Activated naive CD4-positive, alpha-beta T cell treated with anti-CD3 and anti-CD28 coated beads, Interleukin-2, amount 50 U/mL, for 72 hours (primary cell): ENCODE measurements around the gene RICTOR. TPM values are rescaled to one million over a fixed set of nuclear protein-coding genes. Genes with fewer than 3 reads are reported as not detected.
A peak's percentile ranks its signal among the peaks of the same experiment; 100 is the strongest.

ENCODE experiments used
- ATAC-seq, 2 donors: fragments of 150-1000 bp; cut with Tn5 transposase; 2 replicates each; pipeline ENCODE4 v1.10.0; 2021; ENCODE audit warnings: mild to moderate bottlenecking in 2 of 2, moderate library complexity in 2 of 2
- DNase-seq, 2 donors: peaks; one replicate each; pipeline ENCODE4 v3.0.0; 2021 to 2022; ENCODE audit warnings: low spot score in 2 of 2
- H3K27ac Mint-ChIP-seq, 2 donors: one replicate each; pipeline ENCODE4 v1.8.0; 2022; ENCODE audit warnings: mild to moderate bottlenecking in 2 of 2, mixed read lengths in 2 of 2
- H3K36me3 Mint-ChIP-seq, 2 donors: one replicate each; pipeline ENCODE4 v1.8.0; 2022; ENCODE audit warnings: mixed read lengths in 2 of 2
- H3K9me3 Mint-ChIP-seq, 2 donors: one replicate each; pipeline ENCODE4 v1.8.0; 2022; ENCODE audit warnings: mixed read lengths in 2 of 2
- total RNA-seq, 2 donors: library from RNA; stranded (reverse); gene quantifications; one replicate each; pipeline ENCODE4 v1.2.3, GENCODE V29; 2022

The RICTOR gene
- total RNA-seq: 10 to 100 TPM; 32.8 to 50.2 TPM

DNA sequence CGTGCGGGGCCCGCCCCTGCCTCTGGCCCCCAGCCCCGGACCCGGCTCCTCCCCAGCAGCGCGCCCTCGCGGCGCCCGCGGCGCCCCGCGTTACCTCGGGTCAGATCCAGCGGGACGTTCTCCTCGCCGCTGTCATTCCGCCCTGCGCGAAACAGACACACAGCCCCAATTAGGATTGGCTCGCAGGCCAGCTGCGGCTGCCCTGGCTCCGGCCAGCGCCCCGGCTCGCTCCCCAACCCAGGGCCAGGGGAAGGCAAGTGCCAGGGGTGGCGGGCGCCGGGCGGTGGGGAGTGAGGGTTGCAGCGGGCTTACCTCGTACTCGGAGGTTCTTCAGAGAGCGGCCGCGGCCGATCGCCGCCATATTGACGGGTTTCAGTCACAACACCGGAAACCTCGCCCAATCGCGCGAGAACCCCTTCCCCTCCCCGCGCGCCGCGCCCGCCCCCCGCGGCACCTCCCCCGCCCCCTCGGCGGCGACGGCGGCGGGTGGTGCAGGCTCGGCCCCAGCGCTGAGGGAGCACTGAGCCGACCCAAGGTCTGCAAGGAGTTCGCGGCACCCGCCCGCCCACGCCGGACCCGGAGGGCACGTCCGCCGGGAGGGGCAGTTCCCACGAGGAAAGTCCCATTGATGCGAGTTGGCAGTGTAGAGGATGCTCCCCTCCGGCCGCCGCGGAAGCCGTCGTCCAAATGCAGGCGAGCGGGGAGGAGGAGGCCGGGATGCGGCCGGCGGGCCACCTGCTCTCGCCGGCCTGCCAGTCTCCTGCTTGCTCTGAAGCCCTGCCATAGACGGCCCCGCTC lies at the start of gene RICTOR:
RICTOR (minus strand) TSS at position 383 of the 798 bp plus-strand sequence; CDS start at position 361, 22 bp downstream.
- no peaks in the 10 kb centered on the region for H3K9me3 Mint-ChIP-seq
- ATAC-seq: peak; percentile 82 to 90
- peak; percentile 93 to 94 for DNase-seq
- H3K36me3 Mint-ChIP-seq: peaks cover 0 to 14% of the 10 kb centered on the region in 2 donors
- peak within 1 kb of the TSS; percentile 92 to 97 for H3K27ac Mint-ChIP-seq

DNA sequence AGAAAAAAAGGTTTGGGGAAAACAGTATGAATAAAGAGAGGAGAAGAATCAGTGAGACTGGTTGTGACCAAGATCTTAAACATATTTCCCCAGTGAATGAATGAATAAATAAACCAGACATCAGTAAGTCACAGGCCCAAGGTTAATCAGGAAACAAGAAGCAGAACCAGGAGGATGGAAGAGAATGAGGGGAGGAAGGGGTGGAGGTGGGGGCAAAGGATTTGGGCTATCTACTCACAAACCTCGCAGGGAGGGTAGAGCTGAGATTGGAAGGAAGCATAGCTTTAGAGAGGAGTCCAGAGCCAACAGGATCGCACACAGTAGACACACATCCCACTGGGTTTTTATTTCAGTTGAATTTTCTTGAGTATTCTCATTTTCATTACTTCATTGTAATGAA lies 47.7 kb upstream of the RICTOR start:
- peaks cover 0 to 37% of the 10 kb centered on the region in 2 donors for H3K36me3 Mint-ChIP-seq
- H3K27ac Mint-ChIP-seq: peak overlapping the region; percentile 63

DNA sequence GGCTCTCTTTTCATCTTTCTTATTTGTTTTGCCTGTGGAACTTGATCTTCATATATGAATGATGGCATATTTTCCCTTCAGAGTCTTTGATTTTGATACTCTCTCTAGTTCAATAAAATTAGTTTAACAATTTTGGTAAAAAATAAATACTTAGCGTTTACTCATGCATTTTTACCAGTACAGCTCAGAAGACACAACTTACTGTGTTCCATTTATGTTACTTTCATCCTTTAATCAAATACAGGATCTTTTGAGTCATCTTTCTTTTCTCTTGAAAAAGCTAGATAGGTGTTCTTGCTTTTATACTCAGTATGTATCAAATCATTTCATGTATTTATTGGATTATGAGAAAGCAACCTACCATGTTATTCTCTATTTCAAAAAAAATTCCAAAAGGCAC lies 47.1 kb upstream of the RICTOR start:
- Mint-ChIP-seq H3K36me3 (peaks cover under 1 to 43% of the 10 kb centered on the region in 2 donors), H3K9me3 (no peaks in the 10 kb centered on the region), H3K27ac (peak overlapping the region; percentile 29 to 63)
- ATAC-seq: peak in 1 of 2 donors; percentile 24
- no peak for DNase-seq

More for the DNA sequence above, 47.7 kb upstream of the RICTOR start:
- ATAC-seq (no peak), DNase-seq (no peak)
- H3K9me3 Mint-ChIP-seq: no peaks in the 10 kb centered on the region

GRCh38 chr5:39120052-39120420 lies 45.8 kb upstream of the RICTOR start:
- ATAC-seq: no peak
- DNase-seq: no peak
- H3K27ac Mint-ChIP-seq: no peak overlapping the region
- peaks cover 7 to 44% of the 10 kb centered on the region in 2 donors for H3K36me3 Mint-ChIP-seq
- H3K9me3 Mint-ChIP-seq: no peaks in the 10 kb centered on the region

DNA sequence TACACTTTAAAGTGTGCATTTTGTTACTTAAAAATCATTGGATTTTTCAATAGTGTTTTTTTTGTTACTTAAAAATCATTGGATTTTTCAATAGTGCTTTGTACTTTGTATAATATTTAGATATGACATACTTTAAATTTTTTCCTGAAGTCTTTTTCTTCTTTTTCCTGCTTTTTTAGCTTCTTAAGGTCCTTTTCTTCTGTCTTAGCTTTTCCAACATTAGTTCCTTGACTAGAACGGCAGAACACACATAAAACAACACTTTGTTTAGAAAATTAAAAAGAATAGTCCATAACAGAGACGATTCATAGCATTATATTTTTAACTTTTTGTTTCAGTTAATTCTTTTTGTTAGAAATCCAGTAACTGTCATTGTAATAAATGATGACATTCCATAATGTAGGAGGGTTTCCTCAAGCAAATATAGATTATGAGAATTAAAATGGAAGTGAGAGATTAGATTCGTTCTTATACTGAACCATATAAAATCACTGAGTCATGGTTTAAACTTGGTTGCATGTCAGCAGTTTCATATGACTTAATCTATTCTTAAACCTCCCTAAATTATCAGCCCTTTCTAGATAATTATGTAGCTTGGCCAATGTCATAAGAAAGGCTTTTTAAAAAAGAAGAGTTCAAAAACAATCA lies 45.3 kb upstream of the RICTOR start:
- no peak overlapping the region for H3K27ac Mint-ChIP-seq
- ATAC-seq (no peak), DNase-seq (no peak)
- H3K9me3 Mint-ChIP-seq: no peaks in the 10 kb centered on the region
- H3K36me3 Mint-ChIP-seq: peaks cover 9 to 49% of the 10 kb centered on the region in 2 donors

DNA sequence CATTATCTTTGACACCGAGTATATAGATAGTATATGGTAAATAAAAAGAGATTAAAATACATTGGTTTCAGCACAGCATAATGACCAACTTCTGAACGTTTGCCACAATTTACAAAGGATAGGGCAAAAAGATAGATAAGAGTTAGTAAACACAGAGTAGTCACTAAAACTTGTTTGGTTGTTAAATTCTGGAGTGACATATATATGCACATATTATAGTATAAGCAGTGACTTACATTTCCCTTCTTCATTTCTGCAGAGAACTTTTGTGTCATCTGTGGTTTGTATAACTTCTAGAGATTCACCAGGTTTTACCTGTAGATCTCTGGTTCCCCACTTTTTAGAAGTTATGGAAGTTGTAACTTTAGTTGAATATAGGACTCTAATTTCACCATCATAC lies 44.4 kb upstream of the RICTOR start:
- no peaks in the 10 kb centered on the region for H3K9me3 Mint-ChIP-seq
- H3K36me3 Mint-ChIP-seq: peaks cover 12 to 55% of the 10 kb centered on the region in 2 donors
- no peak overlapping the region for H3K27ac Mint-ChIP-seq
- no peak for ATAC-seq
- DNase-seq: no peak

DNA sequence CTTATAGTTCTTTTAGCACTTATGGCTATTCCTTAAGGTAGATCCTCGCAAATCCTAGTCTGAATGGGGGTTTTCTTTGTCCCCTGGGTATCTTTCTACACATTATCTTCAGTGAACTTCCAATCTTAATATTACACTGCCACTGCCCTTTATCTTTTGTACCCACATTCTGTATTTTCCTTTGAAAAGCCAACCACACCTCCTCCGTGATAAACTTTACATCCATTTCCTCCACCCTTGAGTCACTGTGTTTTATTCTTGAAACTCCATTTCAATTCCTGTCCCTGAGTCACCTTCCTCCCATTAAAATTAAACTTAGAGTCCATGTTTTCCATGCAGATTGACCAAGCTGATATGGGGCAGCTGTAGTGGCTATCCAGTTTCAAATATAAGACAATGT lies 43.2 kb upstream of the RICTOR start:
- H3K36me3 Mint-ChIP-seq: peaks cover 12 to 48% of the 10 kb centered on the region in 2 donors
- no peak for DNase-seq
- peak in 1 of 2 donors; percentile 33 for ATAC-seq
- H3K27ac Mint-ChIP-seq: peak overlapping the region; percentile 32 to 33
- no peaks in the 10 kb centered on the region for H3K9me3 Mint-ChIP-seq

GRCh38 chr5:39116344-39117170 lies 42.4 kb upstream of the RICTOR start:
- Mint-ChIP-seq H3K36me3 (peaks cover 12 to 39% of the 10 kb centered on the region in 2 donors), H3K27ac (peak overlapping the region; percentile 46 to 69), H3K9me3 (no peaks in the 10 kb centered on the region)
- ATAC-seq (no peak), DNase-seq (no peak)

- H3K36me3 Mint-ChIP-seq: peaks cover 12 to 39% of the 10 kb centered on the region in 2 donors
- DNase-seq (no peak), ATAC-seq (no peak)
- H3K9me3 Mint-ChIP-seq: no peaks in the 10 kb centered on the region
- H3K27ac Mint-ChIP-seq: peak overlapping the region; percentile 46 to 69
These were observed 41.6 kb upstream of the RICTOR start for GRCh38 chr5:39115644-39116343.

DNA sequence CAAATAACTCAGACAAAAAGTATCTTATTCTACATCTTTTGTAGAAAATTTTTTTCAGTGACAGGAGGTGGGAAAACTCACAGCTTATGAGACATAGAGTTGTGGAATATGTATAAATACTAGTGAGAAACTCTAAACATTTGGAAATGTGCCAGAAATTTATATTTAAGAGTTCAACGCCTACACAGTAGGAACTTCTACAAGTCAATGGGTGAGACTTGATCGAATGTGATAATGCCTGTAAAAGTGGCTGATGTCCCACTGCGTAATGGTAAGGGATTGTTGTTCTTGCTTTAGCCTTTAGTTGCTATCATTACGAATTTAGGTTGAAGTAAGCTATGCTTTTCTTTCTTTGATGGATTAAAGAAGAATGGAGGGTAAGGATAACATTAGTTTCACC lies 40.0 kb upstream of the RICTOR start:
- peaks cover 12 to 39% of the 10 kb centered on the region in 2 donors for H3K36me3 Mint-ChIP-seq
- no peak for DNase-seq
- no peak overlapping the region for H3K27ac Mint-ChIP-seq
- no peaks in the 10 kb centered on the region for H3K9me3 Mint-ChIP-seq
- no peak for ATAC-seq

DNA sequence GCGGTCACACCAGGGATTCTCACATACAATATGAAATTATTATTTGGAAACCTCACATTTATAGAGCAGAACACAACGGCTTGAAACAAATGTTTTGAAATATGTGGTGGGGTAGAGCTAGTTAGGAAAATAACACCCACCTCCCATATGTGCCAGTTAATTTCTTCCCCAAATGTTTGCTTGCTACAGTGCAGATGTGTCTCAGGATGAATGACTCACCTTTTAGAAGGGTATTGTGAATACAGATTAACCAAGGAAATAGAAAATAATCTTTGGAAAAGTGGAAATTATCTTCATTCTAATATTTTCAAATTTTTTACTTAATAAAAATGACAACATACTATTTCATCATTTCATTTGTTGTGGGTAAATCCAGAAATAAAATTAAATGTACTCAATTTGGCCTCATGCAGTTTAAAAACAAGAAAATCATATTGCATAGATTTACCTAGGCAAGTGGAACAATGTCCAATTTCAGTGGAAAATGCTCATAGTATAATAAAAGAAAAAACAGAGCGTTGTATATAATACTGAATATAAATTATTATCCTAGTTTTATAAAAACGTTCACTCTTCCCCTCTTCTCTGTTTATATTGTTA lies 39.3 kb upstream of the RICTOR start:
- Mint-ChIP-seq H3K27ac (no peak overlapping the region), H3K9me3 (no peaks in the 10 kb centered on the region), H3K36me3 (peaks cover 12 to 38% of the 10 kb centered on the region in 2 donors)
- no peak for DNase-seq
- ATAC-seq: no peak

GRCh38 chr5:39109606-39110005 lies 35.4 kb upstream of the RICTOR start:
- Mint-ChIP-seq H3K27ac (peak overlapping the region in 1 of 2 donors; percentile 1), H3K36me3 (peaks cover 5 to 7% of the 10 kb centered on the region in 2 donors), H3K9me3 (no peaks in the 10 kb centered on the region)
- ATAC-seq (no peak), DNase-seq (no peak)

GRCh38 chr5:39108987-39109386 lies 34.8 kb upstream of the RICTOR start:
- DNase-seq (no peak), ATAC-seq (no peak)
- Mint-ChIP-seq H3K36me3 (peaks cover under 1 to 7% of the 10 kb centered on the region in 2 donors), H3K9me3 (no peaks in the 10 kb centered on the region), H3K27ac (no peak overlapping the region)

GRCh38 chr5:39107350-39107749 lies 33.2 kb upstream of the RICTOR start:
- DNase-seq: no peak

GRCh38 chr5:39106322-39106721 lies 32.1 kb upstream of the RICTOR start:
- peaks cover 11 to 12% of the 10 kb centered on the region in 2 donors for H3K36me3 Mint-ChIP-seq
- peak overlapping the region in 1 of 2 donors; percentile 18 for H3K27ac Mint-ChIP-seq
- DNase-seq (no peak), ATAC-seq (no peak)
- H3K9me3 Mint-ChIP-seq: peaks cover 0 to 5% of the 10 kb centered on the region in 2 donors

More at GRCh38 chr5:39107350-39107749, 33.2 kb upstream of the RICTOR start:
- no peak overlapping the region for H3K27ac Mint-ChIP-seq
- H3K36me3 Mint-ChIP-seq: peaks cover 11 to 12% of the 10 kb centered on the region in 2 donors
- ATAC-seq: no peak
- peaks cover 0 to 5% of the 10 kb centered on the region in 2 donors for H3K9me3 Mint-ChIP-seq

DNA sequence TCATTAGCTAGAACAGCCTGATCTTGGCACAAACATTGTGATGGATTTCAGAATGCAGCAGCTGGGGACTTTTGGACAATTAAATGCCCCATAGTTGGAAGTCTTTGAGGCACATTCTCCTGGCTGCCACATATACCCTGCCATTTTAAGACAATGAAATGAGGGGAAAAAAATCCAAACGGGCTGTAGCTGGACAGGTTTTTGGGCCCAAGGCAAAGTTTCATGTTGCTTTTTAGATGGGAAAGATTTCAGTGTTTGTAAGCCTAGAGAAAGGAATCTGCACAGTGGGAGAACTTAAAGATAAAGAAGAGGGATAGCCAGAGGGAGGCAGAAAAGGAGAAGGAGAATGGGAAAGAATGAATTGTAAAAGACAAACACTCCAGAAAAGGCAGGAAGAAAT lies 30.0 kb upstream of the RICTOR start:
- H3K9me3 Mint-ChIP-seq: peaks cover 0 to 5% of the 10 kb centered on the region in 2 donors
- no peak for DNase-seq
- ATAC-seq: no peak
- peak overlapping the region; percentile 17 to 27 for H3K27ac Mint-ChIP-seq
- H3K36me3 Mint-ChIP-seq: peaks cover 11 to 12% of the 10 kb centered on the region in 2 donors
